ENCODE measurements around the gene AHRR. TPM values are rescaled to one million over a fixed set of nuclear protein-coding genes. Genes with fewer than 3 reads are reported as not detected.

The AHRR gene
- total and polyA plus RNA-seq, 10 of the 15 experiments (the other 5 are each of a cell fraction or from before 2014, with no cell fraction given), result 0.90 to 35.2 (median 19.2) TPM

- H2AFZ ChIP-seq (ENCODE audit: control insufficient read depth, low read depth, low read length), result no peak overlapping the region
- BruUV-seq (replicated peaks), result no TSS peak
- ChIA-PET CTCF (interaction anchor here (1.6 kb wide), 1 partner anchor 54 kb away, joined by 3 read pairs; no protein-coding TSS in a partner anchor), SMC1A (ENCODE audit: uncharacterized antibody, unreplicated experiment) (interaction anchor here (1.0 to 2.3 kb wide), 2 partner anchors 8 to 27 kb away, joined by 3 to 7 read pairs; no protein-coding TSS in a partner anchor), POLR2A (interaction anchor here (1.2 kb wide), 1 partner anchor 16 kb away, joined by 3 read pairs; no protein-coding TSS in a partner anchor), RAD21 (ENCODE audit: unreplicated experiment) (no interaction called here)
- TF ChIP-seq POU2F2 (IDR thresholded peaks at IDR 0.05; ENCODE audit: borderline replicate concordance, low read depth, low read length) (no peak), SIN3A (IDR thresholded peaks at IDR 0.05; ENCODE audit: low read depth, low read length) (no peak), SUPT20H (IDR thresholded peaks at IDR 0.05; ENCODE audit: borderline replicate concordance, control insufficient read depth, low read depth, low read length) (no peak), BRCA1 (IDR thresholded peaks at IDR 0.05; ENCODE audit: low read depth, low read length) (no peak)
- peaks cover 56% of the 10 kb centered on the region for H3K4me1 ChIP-seq (ENCODE audit: control insufficient read depth, insufficient read depth, low read length)
- H3K27ac ChIP-seq (ENCODE audit: control insufficient read depth, insufficient read depth), result peak overlapping the region; percentile 72; the same call in 1 of the 2 replicates
- no peak overlapping the region for H3K4me2 ChIP-seq (ENCODE audit: control insufficient read depth, insufficient read depth)
- no peak for FAIRE-seq
- peaks cover 16 to 44% of the 10 kb centered on the region in 2 experiments for H3K36me3 ChIP-seq (ENCODE audit: control insufficient read depth in 2 of 2, insufficient read depth in 2 of 2, low read length in 1 of 2)
- no peaks in the 10 kb centered on the region for H3K27me3 ChIP-seq (replicated peaks in 1 of 2; ENCODE audit: control insufficient read depth in 2 of 2, insufficient read depth in 2 of 2, low read length in 1 of 2)
- H4K20me1 ChIP-seq (ENCODE audit: control insufficient read depth, insufficient read depth), result no peaks in the 10 kb centered on the region
- 89% methylated on average over 12 of the region's 12 CpGs for WGBS (ENCODE audit: insufficient coverage, insufficient replicate concordance, low lambda C conversion rate, missing lambda C conversion rate)
- in situ Hi-C loops (cut with MboI), result no loop called here
- no peak for DNase-seq (ENCODE audit: low read depth, low spot score)
- ATAC-seq, result no peak
- no peak overlapping the region for H3K4me3 ChIP-seq
- H3K9ac ChIP-seq (ENCODE audit: control insufficient read depth, insufficient read depth, low read length), result no peak overlapping the region
- peaks cover 12% of the 10 kb centered on the region for H3K9me3 ChIP-seq (replicated peaks; ENCODE audit: control insufficient read depth, insufficient read depth, low read length)
- intact Hi-C loops (cut with micrococcal nuclease; ENCODE audit: unreplicated experiment), result no loop called here
- peaks cover 47% of the 10 kb centered on the region for H3K79me2 ChIP-seq (ENCODE audit: control insufficient read depth, insufficient read depth, low read length)
These were observed 55.3 kb downstream of the AHRR start for GRCh38 chr5:376799-377325.

- no peak overlapping the region for H3K4me2 ChIP-seq (ENCODE audit: control insufficient read depth, insufficient read depth)
- H3K4me3 ChIP-seq, result no peak overlapping the region
- DNase-seq (ENCODE audit: low read depth, low spot score) (no peak), FAIRE-seq (no peak), ATAC-seq (no peak)
- H3K9ac ChIP-seq (ENCODE audit: control insufficient read depth, insufficient read depth, low read length), result peak overlapping the region; percentile 43; the same call in 1 of the 2 replicates
- no peaks in the 10 kb centered on the region for H4K20me1 ChIP-seq (ENCODE audit: control insufficient read depth, insufficient read depth)
- peak overlapping the region; percentile 72 for H3K27ac ChIP-seq (ENCODE audit: control insufficient read depth, insufficient read depth)
- ChIA-PET SMC1A (ENCODE audit: uncharacterized antibody, unreplicated experiment) (interaction anchor here (1.0 to 2.3 kb wide), 4 partner anchors 8 to 47 kb away, joined by 3 to 7 read pairs (median 3); no protein-coding TSS in a partner anchor), CTCF (interaction anchor here (1.3 to 1.6 kb wide), 2 partner anchors 53 to 54 kb away, joined by 3 read pairs; no protein-coding TSS in a partner anchor), RAD21 (ENCODE audit: unreplicated experiment) (no interaction called here), POLR2A (interaction anchor here (0.7 to 2.0 kb wide), 3 partner anchors 8 to 15 kb away, joined by 3 to 12 read pairs (median 3); no protein-coding TSS in a partner anchor)
- intact Hi-C loops (cut with micrococcal nuclease; ENCODE audit: unreplicated experiment), result no loop called here
- no peaks in the 10 kb centered on the region for H3K27me3 ChIP-seq (replicated peaks in 1 of 2; ENCODE audit: control insufficient read depth in 2 of 2, insufficient read depth in 2 of 2, low read length in 1 of 2)
- peaks cover 13 to 40% of the 10 kb centered on the region in 2 experiments for H3K36me3 ChIP-seq (ENCODE audit: control insufficient read depth in 2 of 2, insufficient read depth in 2 of 2, low read length in 1 of 2)
- H3K4me1 ChIP-seq (ENCODE audit: control insufficient read depth, insufficient read depth, low read length), result peaks cover 51% of the 10 kb centered on the region
- in situ Hi-C loops (cut with MboI), result no loop called here
- H3K79me2 ChIP-seq (ENCODE audit: control insufficient read depth, insufficient read depth, low read length), result peaks cover 44% of the 10 kb centered on the region
- BruUV-seq (replicated peaks), result no TSS peak
- 81% methylated on average over 10 of the region's 10 CpGs for WGBS (ENCODE audit: insufficient coverage, insufficient replicate concordance, low lambda C conversion rate, missing lambda C conversion rate)
- TF ChIP-seq EED (IDR thresholded peaks at IDR 0.05; ENCODE audit: low read depth) (0 out of 2 replicates have a peak, but pooled peaks have one; percentile 10), FOXM1 (IDR thresholded peaks at IDR 0.05; ENCODE audit: low read depth, low read length) (no peak)
- H2AFZ ChIP-seq (ENCODE audit: control insufficient read depth, low read depth, low read length), result no peak overlapping the region
- H3K9me3 ChIP-seq (replicated peaks; ENCODE audit: control insufficient read depth, insufficient read depth, low read length), result peaks cover 18% of the 10 kb centered on the region
These were observed 55.9 kb downstream of the AHRR start for GRCh38 chr5:377326-377981.

All from GM12878 (cell line).